HEK293 (cell line): Measurements from ENCODE around the gene CBX8.

Source experiments
- CTCF ChIA-PET: fragments of 350-600 bp; formaldehyde crosslinking; extraction: SDS; loops from one replicate; lab custom pipeline; 2021; ENCODE audit warnings: antibody characterized with exemption; lab: Yijun Ruan, JAX
- POLR2A ChIA-PET: fragments of 300-600 bp; formaldehyde crosslinking; extraction: SDS; loops from one replicate; lab custom pipeline; 2020; ENCODE audit warnings: antibody characterized with exemption, inconsistent platforms; lab: Yijun Ruan, JAX
- H3K27ac ChIP-seq: fragments of 200-500 bp; sonication (Bioruptor generic); 2 replicates; pipeline ENCODE4 v1.5.1; 2014; ENCODE audit warnings: low read depth, low read length, control low read depth, inconsistent platforms; ENCODE audit errors: extremely low read depth
- H3K36me3 ChIP-seq, 2 experiments: fragments of 200-500 bp in 1 of 2; sonication (Bioruptor generic) in 1 of 2; 1 replicate in 1 of 2; 2 replicates in 1 of 2; pipeline ENCODE4 v1.5.1; 2014 to 2017; ENCODE audit warnings: inconsistent platforms in 2 of 2, low read length in 2 of 2; ENCODE audit not compliant: control insufficient read depth in 2 of 2, insufficient read depth in 1 of 2
- H3K4me1 ChIP-seq: fragments of 200-500 bp; sonication (Bioruptor generic); 2 replicates; pipeline ENCODE4 v1.5.1; 2014; ENCODE audit warnings: mild to moderate bottlenecking, low read length, inconsistent platforms; ENCODE audit not compliant: control insufficient read depth, insufficient read depth
- H3K4me3 ChIP-seq: 2 replicates; pipeline ENCODE4 v1.5.1; 2011; ENCODE audit warnings: low read depth, mild to moderate bottlenecking, control low read depth, low read length, moderate library complexity
- H3K9me3 ChIP-seq: fragments of 200-500 bp; sonication (Bioruptor generic); 2 replicates; pipeline ENCODE4 v1.5.1; 2014; ENCODE audit warnings: low read depth, low read length, inconsistent platforms; ENCODE audit not compliant: control insufficient read depth, insufficient read depth
- GFI1B ChIP-seq: fragments of 450-650 bp; formaldehyde crosslinking; IDR thresholded peaks from 2 replicates; pipeline ENCODE4 v1.5.1; 2016; ENCODE audit warnings: missing biosample characterization, missing genetic modification characterization
- GLI2 ChIP-seq: fragments of 450-650 bp; formaldehyde crosslinking; IDR thresholded peaks from 2 replicates; pipeline ENCODE4; 2017; ENCODE audit warnings: missing biosample characterization, missing genetic modification characterization, low read depth, borderline replicate concordance
- GLIS2 ChIP-seq: fragments of 450-650 bp; formaldehyde crosslinking; IDR thresholded peaks from 2 replicates; pipeline ENCODE4 v1.5.1; 2016; ENCODE audit warnings: missing biosample characterization, missing genetic modification characterization
- KLF1 ChIP-seq: fragments of 450-650 bp; formaldehyde crosslinking; IDR thresholded peaks from 2 replicates; pipeline ENCODE4 v1.5.1; 2016; ENCODE audit warnings: missing biosample characterization, missing genetic modification characterization
- KLF16 ChIP-seq: fragments of 450-650 bp; formaldehyde crosslinking; IDR thresholded peaks from 2 replicates; pipeline ENCODE4 v1.5.1; 2017; ENCODE audit warnings: missing biosample characterization, missing genetic modification characterization
- MZF1 ChIP-seq: fragments of 450-650 bp; formaldehyde crosslinking; IDR thresholded peaks from 2 replicates; pipeline ENCODE4 v1.5.1; 2017; ENCODE audit warnings: missing biosample characterization, missing genetic modification characterization, borderline replicate concordance
- OSR2 ChIP-seq: fragments of 450-650 bp; formaldehyde crosslinking; IDR thresholded peaks from 2 replicates; pipeline ENCODE4 v1.5.1; 2016; ENCODE audit warnings: missing biosample characterization, missing genetic modification characterization
- REPIN1 ChIP-seq: fragments of 450-650 bp; formaldehyde crosslinking; IDR thresholded peaks from 2 replicates; pipeline ENCODE4 v1.5.1; 2017; ENCODE audit warnings: missing biosample characterization, missing genetic modification characterization, low read depth
- ZBTB1 ChIP-seq: fragments of 450-650 bp; formaldehyde crosslinking; IDR thresholded peaks from 2 replicates; pipeline ENCODE4 v1.5.1; 2016; ENCODE audit warnings: missing biosample characterization, missing genetic modification characterization
- ZBTB8A ChIP-seq: fragments of 450-650 bp; formaldehyde crosslinking; IDR thresholded peaks from 2 replicates; pipeline ENCODE4 v1.5.1; 2016; ENCODE audit warnings: missing biosample characterization, missing genetic modification characterization
- ZNF19 ChIP-seq: fragments of 450-650 bp; formaldehyde crosslinking; IDR thresholded peaks from 2 replicates; pipeline ENCODE4; 2016; ENCODE audit warnings: missing biosample characterization, missing genetic modification characterization, low read depth
- ZNF211 ChIP-seq: fragments of 450-650 bp; formaldehyde crosslinking; IDR thresholded peaks from 2 replicates; pipeline ENCODE4 v1.5.1; 2016; ENCODE audit warnings: low read depth, missing biosample characterization, missing genetic modification characterization
- ZNF23 ChIP-seq: fragments of 450-650 bp; formaldehyde crosslinking; IDR thresholded peaks from 2 replicates; pipeline ENCODE4 v1.5.1; 2016; ENCODE audit warnings: missing biosample characterization, missing genetic modification characterization, borderline replicate concordance
- ZNF335 ChIP-seq: fragments of 450-650 bp; formaldehyde crosslinking; conservative IDR thresholded peaks from 2 replicates; pipeline ENCODE4 v1.5.1; 2016; ENCODE audit warnings: missing biosample characterization, missing genetic modification characterization
- ZNF404 ChIP-seq: fragments of 450-650 bp; formaldehyde crosslinking; IDR thresholded peaks from 2 replicates; pipeline ENCODE4 v1.5.1; 2017; ENCODE audit warnings: missing biosample characterization, missing genetic modification characterization
- ZNF426 ChIP-seq: fragments of 450-650 bp; formaldehyde crosslinking; IDR thresholded peaks from 2 replicates; pipeline ENCODE4 v1.5.1; 2017; ENCODE audit warnings: missing biosample characterization, missing genetic modification characterization, mild to moderate bottlenecking, inconsistent platforms, moderate library complexity
- ZNF514 ChIP-seq: fragments of 450-650 bp; formaldehyde crosslinking; IDR thresholded peaks from 2 replicates; pipeline ENCODE4 v1.5.1; 2016; ENCODE audit warnings: missing biosample characterization, missing genetic modification characterization
- ZNF518A ChIP-seq: fragments of 450-650 bp; formaldehyde crosslinking; conservative IDR thresholded peaks from 2 replicates; pipeline ENCODE4 v1.5.1; 2016; ENCODE audit warnings: low read depth, missing biosample characterization, missing genetic modification characterization
- ZNF561 ChIP-seq: fragments of 450-650 bp; IDR thresholded peaks from 2 replicates; pipeline ENCODE4 v1.5.1; 2018; ENCODE audit warnings: missing biosample characterization, missing genetic modification characterization, borderline replicate concordance
- ZNF624 ChIP-seq: fragments of 450-650 bp; formaldehyde crosslinking; IDR thresholded peaks from 2 replicates; pipeline ENCODE4 v1.5.1; 2017; ENCODE audit warnings: missing biosample characterization, missing genetic modification characterization
- ZNF626 ChIP-seq: fragments of 450-650 bp; sonication (Bioruptor Pico); formaldehyde crosslinking; IDR thresholded peaks from 2 replicates; pipeline ENCODE4 v1.5.1; 2018; ENCODE audit warnings: missing biosample characterization, missing genetic modification characterization, inconsistent platforms
- ZSCAN4 ChIP-seq: fragments of 450-650 bp; formaldehyde crosslinking; IDR thresholded peaks from 2 replicates; pipeline ENCODE4 v1.5.1; 2017; ENCODE audit warnings: missing biosample characterization, missing genetic modification characterization
- TF ChIP-seq, protein P1 (sequence below): fragments of 450-650 bp; formaldehyde crosslinking; IDR thresholded peaks from 2 replicates; pipeline ENCODE4; 2016; ENCODE audit warnings: missing biosample characterization, missing genetic modification characterization
- TF ChIP-seq, protein P2 (sequence below): fragments of 450-650 bp; formaldehyde crosslinking; IDR thresholded peaks from 2 replicates; pipeline ENCODE4 v1.5.1; 2016; ENCODE audit warnings: missing biosample characterization, missing genetic modification characterization, borderline replicate concordance
- TF ChIP-seq, protein P3 (sequence below): fragments of 450-650 bp; formaldehyde crosslinking; IDR thresholded peaks from 2 replicates; pipeline ENCODE4 v1.5.1; 2016; ENCODE audit warnings: missing biosample characterization, missing genetic modification characterization, low read depth

CBX8 gene

GRCh38 chr17:79796763-79797491 is at the start of gene CBX8:
Gene CBX8 (minus strand): TSS chr17:79797077. CDS start chr17:79796998, 79 bp downstream.
- peak within 1 kb of the TSS; percentile 88 for H3K27ac ChIP-seq
- ChIA-PET POLR2A (interaction anchor here (0.6 to 3.7 kb wide), 25 partner anchors 10 to 1511 kb away, joined by 3 to 61 read pairs (median 6); partner anchors contain the start of genes CBX2, CBX4 and GAA), CTCF (interaction anchor here (0.5 to 1.1 kb wide), 9 partner anchors 8 to 167 kb away, joined by 3 to 4 read pairs (median 3); no protein-coding TSS in a partner anchor)
- H3K9me3 ChIP-seq, result no peaks in the 10 kb centered on the region
- peak within 1 kb of the TSS; percentile 95 for H3K4me3 ChIP-seq
- H3K36me3 ChIP-seq, result peaks cover 0 to 15% of the 10 kb centered on the region in 2 experiments; a peak in 1 of 3 replicates
- peaks cover 30% of the 10 kb centered on the region for H3K4me1 ChIP-seq
- TF ChIP-seq ZSCAN4 (tag by site-specific recombination), result no peak
- TF ChIP-seq ZNF211 (tag by site-specific recombination), result no peak
- peak; percentile 88 for TF ChIP-seq KLF1 (tag by site-specific recombination)
- no peak for TF ChIP-seq ZNF624
- 0 out of 2 replicates have a peak, but pooled peaks have one; percentile 32 for TF ChIP-seq MZF1 (tag by site-specific recombination)
- no peak for TF ChIP-seq GLI2
- peak; percentile 71; the same call in 1 of the 2 replicates for TF ChIP-seq ZNF561 (tag by site-specific recombination)
- TF ChIP-seq ZBTB1 (tag by site-specific recombination), result no peak; the same call in 1 of the 2 replicates
- 0 out of 2 replicates have a peak, but pooled peaks have one; percentile 36 for TF ChIP-seq ZBTB8A
- TF ChIP-seq ZNF626 (tag by site-specific recombination), result no peak
- no peak for TF ChIP-seq ZNF514 (tag by site-specific recombination)
- TF ChIP-seq ZNF404 (tag by site-specific recombination), result no peak
- no peak for TF ChIP-seq GFI1B (tag by site-specific recombination)
- peak; percentile 65 for TF ChIP-seq ZNF335
- TF ChIP-seq GLIS2, result peak; percentile 99
- peak; percentile 52 for TF ChIP-seq KLF16 (tag by site-specific recombination)
- TF ChIP-seq, protein P1, sequence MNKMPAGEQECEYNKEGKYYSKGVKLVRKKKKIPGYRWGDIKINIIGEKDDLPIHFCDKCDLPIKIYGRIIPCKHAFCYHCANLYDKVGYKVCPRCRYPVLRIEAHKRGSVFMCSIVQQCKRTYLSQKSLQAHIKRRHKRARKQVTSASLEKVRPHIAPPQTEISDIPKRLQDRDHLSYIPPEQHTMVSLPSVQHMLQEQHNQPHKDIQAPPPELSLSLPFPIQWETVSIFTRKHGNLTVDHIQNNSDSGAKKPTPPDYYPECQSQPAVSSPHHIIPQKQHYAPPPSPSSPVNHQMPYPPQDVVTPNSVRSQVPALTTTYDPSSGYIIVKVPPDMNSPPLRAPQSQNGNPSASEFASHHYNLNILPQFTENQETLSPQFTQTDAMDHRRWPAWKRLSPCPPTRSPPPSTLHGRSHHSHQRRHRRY, result no peak
- TF ChIP-seq ZNF23 (tag by site-specific recombination), result no peak
- no peak for TF ChIP-seq REPIN1 (tag by site-specific recombination)
- TF ChIP-seq, protein P2, sequence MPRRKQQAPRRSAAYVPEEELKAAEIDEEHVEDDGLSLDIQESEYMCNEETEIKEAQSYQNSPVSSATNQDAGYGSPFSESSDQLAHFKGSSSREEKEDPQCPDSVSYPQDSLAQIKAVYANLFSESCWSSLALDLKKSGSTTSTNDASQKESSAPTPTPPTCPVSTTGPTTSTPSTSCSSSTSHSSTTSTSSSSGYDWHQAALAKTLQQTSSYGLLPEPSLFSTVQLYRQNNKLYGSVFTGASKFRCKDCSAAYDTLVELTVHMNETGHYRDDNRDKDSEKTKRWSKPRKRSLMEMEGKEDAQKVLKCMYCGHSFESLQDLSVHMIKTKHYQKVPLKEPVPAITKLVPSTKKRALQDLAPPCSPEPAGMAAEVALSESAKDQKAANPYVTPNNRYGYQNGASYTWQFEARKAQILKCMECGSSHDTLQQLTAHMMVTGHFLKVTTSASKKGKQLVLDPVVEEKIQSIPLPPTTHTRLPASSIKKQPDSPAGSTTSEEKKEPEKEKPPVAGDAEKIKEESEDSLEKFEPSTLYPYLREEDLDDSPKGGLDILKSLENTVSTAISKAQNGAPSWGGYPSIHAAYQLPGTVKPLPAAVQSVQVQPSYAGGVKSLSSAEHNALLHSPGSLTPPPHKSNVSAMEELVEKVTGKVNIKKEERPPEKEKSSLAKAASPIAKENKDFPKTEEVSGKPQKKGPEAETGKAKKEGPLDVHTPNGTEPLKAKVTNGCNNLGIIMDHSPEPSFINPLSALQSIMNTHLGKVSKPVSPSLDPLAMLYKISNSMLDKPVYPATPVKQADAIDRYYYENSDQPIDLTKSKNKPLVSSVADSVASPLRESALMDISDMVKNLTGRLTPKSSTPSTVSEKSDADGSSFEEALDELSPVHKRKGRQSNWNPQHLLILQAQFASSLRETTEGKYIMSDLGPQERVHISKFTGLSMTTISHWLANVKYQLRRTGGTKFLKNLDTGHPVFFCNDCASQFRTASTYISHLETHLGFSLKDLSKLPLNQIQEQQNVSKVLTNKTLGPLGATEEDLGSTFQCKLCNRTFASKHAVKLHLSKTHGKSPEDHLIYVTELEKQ, result no peak
- no peak for TF ChIP-seq ZNF426
- TF ChIP-seq ZNF19 (tag by site-specific recombination), result no peak
- peak; percentile 68 for TF ChIP-seq OSR2 (tag by site-specific recombination)
- TF ChIP-seq ZNF518A, result no peak
- TF ChIP-seq, protein P3, sequence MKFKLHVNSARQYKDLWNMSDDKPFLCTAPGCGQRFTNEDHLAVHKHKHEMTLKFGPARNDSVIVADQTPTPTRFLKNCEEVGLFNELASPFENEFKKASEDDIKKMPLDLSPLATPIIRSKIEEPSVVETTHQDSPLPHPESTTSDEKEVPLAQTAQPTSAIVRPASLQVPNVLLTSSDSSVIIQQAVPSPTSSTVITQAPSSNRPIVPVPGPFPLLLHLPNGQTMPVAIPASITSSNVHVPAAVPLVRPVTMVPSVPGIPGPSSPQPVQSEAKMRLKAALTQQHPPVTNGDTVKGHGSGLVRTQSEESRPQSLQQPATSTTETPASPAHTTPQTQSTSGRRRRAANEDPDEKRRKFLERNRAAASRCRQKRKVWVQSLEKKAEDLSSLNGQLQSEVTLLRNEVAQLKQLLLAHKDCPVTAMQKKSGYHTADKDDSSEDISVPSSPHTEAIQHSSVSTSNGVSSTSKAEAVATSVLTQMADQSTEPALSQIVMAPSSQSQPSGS, result peak; percentile 88
